NCI-H2196 treated with DMSO at 0.1 percent for 48 hours (cell line): ENCODE measurements around the gene CLRN2.
"Not testable (repeated sequence)": the region's sequence is repeated elsewhere in the genome, so short reads cannot be mapped to it uniquely, and the experiment has no call there.

Source experiments
- DNase-seq: peaks from one replicate; lab custom pipeline; 2025; ENCODE audit not compliant: unreplicated experiment; lab: John Stamatoyannopoulos, UW

CLRN2 gene

DNA sequence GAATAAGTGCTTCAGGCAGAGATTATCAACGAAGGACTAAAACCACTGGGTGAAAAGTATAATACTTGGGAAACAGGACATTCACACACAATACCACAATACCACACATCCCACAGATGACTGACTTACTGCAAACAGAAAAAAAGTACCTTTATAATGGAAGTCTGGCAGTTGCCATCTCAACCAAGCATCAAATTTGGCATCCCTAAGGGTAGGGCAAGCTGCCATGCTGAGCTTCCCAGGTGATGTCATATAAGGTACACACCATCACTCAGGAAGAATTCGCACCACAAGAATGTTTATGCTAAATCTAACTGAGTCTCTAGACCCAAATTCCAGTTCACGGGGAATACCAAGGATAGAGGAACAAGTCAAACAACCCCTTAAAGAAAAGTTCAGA, 12.2 kb upstream of the CLRN2 start:
- no peak for DNase-seq

DNA sequence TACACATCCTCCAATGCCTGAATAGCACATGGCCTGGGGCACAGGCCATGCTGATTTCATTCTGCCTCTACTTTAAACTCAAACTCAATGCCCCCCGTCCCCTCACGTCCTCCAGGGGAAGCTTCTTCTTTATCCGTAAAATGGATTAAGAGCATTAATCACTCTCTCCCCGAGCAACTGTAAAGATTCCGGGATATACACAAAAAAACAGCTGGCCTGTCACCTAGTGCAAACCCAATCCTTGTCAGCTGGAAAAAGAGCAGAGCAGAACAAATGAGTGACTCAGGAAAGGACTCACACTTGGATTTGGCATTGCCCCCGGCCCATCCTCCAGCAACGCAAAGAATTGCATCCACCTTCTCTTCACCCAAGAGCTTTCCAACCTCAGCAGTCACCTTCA, 10.9 kb upstream of the CLRN2 start:
- DNase-seq: no peak

DNA sequence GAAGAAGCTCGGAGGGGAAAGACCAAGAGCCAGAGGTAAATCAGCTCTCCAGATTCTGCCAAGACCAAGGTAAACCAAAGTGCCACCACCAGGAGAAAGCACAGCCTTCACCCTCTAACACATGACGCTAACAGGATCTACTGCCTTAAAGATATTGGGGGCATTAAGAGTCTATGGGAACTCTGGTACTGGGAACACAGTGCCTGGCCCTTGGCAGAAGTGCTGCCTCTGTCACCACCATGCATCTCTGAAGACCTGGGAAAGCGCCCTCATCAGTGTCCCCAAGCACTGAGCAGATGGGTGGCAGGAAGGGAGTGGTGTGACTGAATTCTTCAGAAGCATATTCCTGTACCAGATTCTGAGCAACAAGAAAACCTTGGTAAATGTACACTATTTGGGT, 4.4 kb upstream of the CLRN2 start:
- DNase-seq: no peak

DNA sequence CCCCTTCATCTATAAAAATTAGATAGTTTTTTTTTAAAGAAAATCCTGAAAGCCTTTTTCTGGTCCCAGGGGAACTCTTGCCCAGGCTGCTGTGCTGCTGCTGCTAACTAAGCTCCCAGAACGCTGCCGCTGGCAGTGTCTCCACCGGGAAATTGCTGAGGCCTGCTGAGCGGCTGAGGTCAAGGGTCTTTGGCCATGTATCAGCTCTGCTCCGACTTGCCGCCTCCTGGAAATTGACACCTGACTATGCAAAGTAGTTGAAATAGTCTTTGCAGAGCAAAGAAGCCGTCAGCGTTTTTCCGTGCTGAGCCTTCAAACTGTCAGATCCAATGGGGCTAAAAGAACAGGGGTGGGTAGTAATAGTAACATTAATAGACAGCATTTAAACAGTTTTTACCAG, 3.9 kb upstream of the CLRN2 start:
- DNase-seq: no peak

DNA sequence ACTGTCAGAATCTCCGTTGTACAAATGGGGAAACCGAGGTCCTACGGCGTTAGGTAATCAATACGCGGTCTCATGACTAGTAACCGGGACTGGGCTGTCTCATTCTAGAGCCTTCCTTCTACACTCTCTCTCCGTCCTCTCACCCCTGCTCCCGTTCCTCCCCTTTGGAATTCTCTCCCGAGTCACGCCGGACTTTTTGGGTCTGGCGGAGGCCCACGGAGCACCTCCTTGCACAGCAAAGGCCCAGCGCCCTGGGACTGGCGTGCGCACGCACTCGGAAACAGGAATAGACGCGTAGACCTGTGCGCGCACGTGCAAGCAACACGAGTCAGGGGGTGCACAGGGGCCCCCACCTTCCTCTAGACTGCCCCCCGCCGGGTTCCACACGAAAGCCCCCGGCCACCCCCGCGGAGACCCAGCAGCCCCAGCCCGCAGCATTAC, 3.4 kb upstream of the CLRN2 start:
- no peak for DNase-seq

DNA sequence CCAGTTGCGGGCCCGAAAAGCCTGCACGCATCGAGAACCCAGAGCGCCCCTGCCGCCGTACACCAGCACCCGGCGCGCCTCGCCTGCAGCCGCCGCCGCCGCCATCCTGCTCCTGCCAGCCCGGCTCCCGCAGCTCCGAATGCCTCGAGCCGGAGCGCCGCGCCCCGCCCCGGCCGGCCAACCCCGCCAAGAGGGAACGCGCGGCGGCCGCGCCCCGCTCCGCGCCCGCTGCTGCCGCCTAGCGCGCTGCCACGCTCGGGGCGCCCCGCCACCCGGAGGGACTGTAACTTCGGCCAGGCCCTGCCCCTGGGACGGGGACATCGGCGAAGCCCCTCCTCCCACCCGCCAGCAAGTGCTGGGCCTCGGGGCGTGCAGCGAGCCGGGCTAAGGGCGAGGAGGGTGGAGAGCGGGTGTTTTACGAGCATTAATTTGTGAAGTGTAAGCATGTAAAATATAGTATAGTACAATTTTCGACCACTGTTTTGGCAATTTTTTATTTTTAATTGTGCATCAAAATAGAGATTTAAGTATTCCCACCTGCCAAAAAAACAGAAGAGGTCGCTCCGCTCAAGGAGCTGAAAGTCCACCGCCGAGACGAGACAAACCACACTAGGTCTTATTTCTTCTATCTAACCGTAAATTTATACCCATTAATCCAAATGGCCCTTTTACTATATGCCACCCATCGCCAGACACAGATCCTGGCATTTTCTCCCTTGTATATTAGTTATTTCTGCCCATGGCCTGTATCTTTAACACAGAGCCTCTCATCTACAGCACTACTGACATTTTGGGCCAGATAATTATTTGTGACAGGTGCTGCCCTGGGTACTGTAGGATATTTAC, 2.8 kb upstream of the CLRN2 start, which contains the start of gene QDPR:
Gene QDPR, minus strand, starts transcription at position 141 of the 846 bp plus-strand sequence. Its CDS starts 36 bp downstream, at position 105.
- DNase-seq: peak; percentile 47

DNA sequence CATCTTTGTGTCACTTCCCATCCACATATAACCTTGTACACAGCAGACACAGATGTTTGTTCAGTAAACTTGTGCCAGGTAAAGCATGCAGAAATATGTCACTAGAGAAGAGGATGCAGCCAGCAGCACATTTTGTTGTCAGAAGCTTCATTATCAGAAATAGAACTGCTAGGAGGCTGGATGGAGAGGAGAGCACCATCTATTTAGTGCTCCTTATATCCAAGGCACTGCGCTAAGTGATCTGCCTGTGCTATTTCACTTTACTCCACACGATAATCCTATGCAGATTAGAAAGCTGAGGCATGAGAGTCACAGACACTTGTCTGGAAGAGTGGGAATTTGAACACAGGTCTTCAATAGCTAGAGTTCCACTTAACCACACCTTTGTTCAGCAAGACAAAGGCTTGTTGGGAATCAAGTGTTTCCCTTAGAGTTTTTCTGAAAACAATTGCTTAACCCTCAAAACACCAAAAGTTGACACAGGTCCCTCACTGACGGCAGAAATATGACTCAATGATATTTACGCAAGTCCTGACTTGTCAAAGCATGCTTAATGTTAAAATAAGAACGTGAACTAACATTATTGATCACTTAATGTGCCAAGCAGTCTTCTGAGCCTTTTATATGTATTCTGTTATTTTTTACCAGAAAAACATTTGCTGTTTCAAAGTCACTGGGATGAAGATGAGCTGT, 1.8 kb upstream of the CLRN2 start:
- DNase-seq: no peak

DNA sequence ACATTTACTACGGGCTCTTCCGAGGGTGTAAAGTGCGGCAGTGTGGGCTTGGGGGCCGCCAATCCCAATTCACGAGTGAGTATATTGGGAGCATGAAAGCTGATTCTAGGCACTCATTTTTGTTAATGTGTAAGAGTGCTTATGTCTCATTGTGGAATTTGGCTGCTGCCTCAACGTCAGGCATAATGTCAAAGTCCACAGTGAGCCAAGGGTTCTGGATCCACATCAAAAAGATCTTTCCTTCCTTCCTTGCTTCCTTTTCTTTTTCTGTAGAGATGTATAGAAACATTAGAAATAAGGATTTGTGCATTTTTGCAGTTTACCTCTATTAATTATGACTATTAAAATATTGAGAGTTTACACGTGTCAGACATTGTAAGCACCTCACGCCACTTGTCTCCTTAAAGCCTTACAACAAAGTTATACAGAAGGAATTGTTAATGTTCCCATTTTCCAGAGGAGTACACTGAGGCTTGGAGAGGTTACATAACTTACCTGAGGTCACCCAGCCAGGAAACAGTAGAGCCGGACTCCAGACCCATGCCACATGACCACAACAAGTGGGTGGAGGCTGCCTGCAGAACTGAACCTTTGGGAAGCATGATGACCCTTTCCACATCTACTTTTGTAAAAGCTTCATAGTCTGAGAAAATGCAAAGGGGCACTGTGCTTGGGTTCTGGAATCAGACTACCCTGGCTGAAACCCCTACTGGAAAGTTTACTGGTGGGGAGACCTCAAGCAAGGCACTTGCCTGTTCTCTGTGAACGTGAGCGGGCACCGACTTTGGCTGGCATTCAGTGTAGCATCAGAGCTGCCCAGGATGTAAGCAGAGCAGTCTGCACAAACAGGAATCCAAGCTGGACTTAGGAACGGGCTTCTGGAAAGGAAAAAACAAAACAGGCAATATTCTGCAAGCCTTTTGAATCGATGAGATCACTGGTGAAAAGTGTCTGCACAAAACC, 761 bp downstream of the CLRN2 start:
- DNase-seq: no peak

DNA sequence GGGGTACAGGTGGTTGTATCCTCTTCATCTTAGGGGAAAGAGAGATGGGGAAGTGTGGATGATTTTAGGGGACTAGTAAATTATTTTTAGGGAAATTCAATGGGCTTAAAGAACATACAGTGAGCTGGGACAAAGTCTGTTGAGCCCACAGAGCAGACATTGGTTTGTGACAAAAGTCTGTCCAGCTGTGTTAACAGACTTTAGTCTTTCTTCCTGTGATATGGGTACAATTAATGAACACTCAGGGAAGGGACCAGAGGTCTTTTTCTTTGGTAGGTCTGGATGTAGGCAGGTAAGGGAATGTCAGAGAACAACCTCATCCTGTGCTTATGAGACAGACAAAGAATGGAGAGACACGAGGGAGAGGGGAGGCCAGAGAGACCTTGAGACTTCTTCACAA, 2.0 kb downstream of the CLRN2 start:
- DNase-seq: no peak

DNA sequence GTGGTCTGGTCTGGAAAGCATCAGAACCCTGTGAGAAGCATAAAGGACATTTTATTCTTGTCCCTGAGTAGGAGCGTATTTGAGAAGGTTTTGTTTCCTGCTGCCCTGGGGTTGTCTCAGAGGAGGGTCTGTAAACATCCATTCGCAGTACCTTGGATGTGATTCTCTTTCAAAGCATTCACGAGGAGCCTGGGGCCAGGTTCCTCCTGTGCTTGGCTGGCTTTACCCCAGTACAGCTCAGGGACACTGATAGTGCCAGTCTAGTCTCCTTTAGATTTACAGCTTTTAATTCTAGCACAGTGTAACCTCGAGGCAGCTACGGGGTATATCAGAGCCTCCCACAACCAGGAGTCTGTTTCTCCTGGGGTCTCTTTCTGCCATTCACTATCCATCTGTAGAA, 2.7 kb downstream of the CLRN2 start:
- DNase-seq: no peak

DNA sequence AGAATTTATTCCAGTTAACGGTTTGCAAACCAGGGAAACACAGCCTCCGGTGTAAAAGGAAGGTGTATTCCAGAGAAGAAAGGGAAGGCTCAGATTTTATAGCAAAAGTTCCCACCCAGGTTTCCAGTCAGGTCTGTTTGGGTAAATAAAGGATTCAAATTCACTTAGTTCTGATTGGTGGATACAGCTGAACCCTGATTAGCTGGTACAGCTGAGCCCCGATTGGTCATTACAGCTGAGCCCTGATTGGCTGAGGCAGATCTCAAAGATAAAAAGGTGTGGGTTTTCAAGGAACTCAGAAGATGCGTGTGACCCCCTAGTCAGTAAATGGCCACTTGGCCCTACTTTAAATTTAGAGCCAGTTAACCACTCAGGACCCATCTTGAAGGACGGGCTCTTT, 6.6 kb downstream of the CLRN2 start:
- DNase-seq: no peak

DNA sequence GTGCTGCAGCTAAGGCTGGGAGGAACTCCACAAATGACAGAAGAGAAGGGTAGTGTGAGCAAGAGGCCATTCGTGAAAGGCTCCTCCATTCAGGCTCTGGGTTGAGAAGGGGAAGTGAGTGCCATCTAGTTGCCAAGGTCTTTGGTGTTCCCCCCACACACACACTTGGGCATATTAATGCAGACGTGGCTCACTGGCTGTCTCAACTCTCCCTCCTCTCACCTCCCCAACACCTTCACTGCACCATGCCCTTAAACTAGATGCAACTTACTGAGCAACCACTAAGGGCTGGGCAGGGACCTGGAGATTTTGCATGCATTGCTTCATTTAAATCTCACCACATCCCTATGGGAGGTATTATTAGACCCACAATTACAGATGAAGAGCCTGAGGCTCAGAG, 8.7 kb downstream of the CLRN2 start:
- no peak for DNase-seq

DNA sequence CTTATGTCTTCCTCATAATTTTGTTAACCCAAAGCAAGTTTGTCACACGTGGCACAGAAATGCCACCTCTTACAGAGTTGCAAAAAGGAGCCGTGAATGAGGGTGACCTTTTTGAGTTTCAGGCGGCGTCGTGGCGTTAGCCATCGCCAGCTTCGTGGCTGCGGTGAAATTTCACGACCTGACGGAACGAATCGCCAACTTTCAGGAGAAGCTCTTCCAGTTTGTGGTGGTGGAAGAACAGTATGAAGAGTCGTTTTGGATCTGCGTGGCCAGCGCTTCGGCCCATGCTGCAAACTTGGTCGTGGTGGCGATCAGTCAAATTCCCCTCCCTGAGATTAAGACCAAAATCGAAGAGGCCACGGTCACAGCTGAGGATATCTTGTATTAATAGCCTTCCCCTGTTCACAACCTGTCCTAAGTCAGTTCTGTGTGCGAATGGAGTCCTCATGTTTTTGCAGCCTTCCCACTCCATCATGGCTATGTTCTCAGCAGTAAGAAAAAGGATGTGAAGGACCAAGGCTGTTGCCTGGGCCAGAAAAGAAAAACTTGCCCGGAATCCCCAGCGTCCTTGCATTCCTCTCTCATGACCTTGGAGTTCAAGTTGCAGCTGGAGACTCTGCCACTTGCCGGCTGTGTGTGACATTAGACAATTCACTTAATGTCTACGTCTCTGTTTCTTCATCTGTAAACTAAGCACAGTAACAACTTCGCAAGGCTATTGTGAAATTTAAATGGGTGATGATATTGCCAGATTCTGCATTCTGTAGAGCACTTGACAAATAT, 11.9 kb downstream of the CLRN2 start:
- DNase-seq: no peak

DNA sequence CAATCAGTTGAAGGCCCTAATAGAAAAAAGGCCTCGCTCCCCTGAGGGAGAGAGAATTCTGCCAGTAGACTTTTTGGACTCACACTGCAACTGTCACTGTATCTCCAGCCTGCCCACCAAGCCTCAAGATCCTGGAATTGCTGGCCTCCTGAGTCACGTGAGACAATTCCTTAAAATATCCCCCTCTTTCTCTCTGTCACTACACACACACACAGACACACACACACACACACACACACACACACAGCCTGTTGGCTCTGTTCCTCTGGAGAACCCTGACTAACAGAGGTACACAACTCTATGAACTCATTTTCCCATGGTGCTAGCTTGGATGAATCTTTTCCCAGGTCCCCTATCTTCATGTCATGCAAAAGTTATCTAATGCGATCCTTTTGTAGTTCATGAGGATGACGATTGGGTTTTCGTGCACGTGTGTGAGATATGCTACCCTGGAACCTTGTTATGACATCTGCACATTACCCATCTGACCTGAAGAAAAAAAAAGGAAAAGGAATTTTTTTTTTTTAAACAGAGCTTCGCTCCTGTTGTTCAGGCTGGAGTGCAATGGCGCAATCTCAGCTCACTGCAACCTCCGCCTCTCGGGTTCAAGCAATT, 13.7 kb downstream of the CLRN2 start:
- DNase-seq: no peak

DNA sequence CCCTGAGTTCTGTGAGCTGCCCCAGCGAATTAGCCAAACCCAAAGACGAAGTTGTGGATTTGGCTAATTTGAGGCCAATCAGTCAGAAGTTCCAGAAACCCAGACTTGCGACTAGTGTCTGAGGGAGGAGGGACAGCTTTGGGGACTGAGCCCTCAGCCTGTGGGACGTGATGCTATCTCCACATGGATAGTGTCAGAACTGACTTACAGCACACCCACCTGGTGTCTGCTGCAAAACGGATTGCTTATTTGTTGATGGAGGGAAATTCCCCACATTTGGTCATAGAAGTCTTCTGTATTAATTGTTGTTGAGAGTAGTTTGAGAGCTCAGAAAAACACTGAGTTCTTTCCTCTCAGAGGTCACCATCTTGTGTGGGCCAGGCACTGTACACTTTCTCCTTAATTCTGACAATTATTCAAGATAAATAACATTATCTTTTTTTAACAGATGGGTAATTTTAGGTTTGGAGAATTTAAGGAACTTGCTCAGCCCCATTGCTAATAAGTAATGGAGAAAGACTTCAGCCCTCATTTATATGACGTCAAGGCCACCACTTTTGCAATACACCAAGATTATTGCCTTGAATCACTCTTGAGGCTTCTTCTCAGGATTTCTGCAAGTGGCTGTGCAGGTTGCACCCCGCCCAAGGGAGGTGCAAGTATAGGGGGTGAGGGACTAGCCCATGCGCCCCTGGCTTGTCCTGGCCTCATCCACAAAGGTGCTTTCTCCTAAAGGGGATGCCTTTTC, 16.7 kb downstream of the CLRN2 start:
- no peak for DNase-seq

DNA sequence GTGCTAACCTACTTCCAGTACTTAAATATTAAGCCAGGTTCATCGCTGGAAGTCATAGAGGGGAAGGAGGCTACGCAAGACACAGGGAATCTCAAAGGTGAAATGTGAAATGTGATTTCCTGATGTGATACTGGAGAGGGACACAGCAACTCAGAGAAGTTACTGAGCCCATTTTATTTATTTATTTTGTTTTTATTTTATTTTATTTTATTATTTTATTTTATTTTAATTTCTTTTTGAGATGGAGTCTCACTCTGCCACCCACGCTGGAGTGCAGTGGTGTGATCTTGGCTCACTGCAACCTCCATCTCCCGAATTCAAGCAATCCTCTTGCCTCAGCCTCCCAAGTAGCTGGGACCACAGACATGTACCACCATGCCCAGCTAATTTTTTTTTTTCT, 19.7 kb downstream of the CLRN2 start:
- no peak for DNase-seq

DNA sequence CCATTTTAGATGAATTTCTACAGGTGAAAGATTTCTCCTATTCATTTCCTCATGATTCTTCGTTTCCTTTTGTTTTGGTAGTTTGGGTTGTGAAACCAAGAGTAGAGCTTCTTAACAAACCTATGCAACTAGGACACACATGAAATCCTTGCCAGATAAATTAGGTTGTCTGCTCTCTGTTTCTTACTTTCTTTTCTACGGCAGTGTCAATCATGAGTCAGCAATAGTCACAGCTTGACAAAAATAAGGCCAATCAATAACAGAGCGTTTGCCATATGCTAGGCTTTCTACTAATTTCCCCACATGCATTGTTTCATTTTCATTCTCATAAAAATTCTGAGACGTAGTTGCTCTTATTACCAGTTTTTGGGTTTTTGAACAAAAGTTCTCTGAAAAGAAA, 20.3 kb downstream of the CLRN2 start:
- no peak for DNase-seq

DNA sequence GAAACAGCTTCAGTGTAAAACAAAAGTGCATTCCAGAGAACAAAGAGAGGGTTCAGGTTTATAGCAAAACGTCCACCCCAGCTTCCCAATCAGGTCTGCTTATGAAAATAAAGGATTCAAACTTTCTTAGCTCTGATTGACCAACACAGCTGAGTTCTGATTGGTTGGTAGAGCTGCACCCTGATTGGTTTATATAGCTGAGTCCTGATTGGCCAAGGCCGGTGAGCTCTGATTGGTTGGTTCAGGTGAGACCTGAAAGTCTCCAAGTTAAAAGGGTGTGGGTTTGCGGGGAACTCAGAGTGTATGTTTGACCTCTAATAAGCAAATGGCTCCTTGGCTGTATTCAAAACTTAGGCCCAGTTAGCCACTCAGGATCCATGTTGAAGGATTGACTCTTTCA, 20.9 kb downstream of the CLRN2 start:
- DNase-seq: no peak

DNA sequence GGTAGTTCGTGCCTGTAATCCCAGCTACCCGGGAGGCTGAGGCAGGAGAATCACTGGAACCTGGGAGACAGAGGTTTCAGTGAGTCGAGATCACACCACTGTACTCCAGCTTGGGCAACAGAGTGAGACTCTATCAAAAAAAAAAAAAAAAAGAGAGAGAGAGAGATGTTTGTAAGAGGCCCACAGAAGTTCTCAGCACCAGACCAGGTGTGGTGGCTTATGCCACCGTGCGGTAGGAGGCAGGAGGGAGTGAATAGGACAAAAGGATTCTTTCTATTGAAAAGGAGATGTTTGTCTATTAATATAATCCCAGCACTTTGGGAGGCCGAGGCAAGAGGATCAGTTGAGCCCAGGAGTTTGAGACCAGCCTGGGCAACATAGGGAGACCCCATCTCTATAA, 22.1 kb downstream of the CLRN2 start:
- not testable (repeated sequence) for DNase-seq
